Testis (tissue), 2 donors: Measurements from ENCODE around the gene HS3ST3A1.

Source experiments
- CTCF ChIP-seq, 3 experiments: fragments of 450-650 bp in 2 of 3; fragments of 200-600 bp in 1 of 3; sonication (generic) in 1 of 3; IDR thresholded peaks; one replicate each; pipeline ENCODE4 v1.5.1; 2016 to 2019; ENCODE audit warnings: antibody characterized with exemption in 3 of 3, mild to moderate bottlenecking in 2 of 3, moderate library complexity in 1 of 3
- POLR2A ChIP-seq: fragments of 450-650 bp; IDR thresholded peaks from one replicate; pipeline ENCODE4 v1.6.1; 2017; ENCODE audit warnings: antibody characterized with exemption, mild to moderate bottlenecking, moderate library complexity

- TF ChIP-seq CTCF (IDR thresholded peaks at IDR 0.05) (no peak), POLR2A (no peak)
These were observed 79.9 kb downstream of the HS3ST3A1 start for GRCh38 chr17:13521784-13522183.
